AG08396 (cell line): ENCODE results near the gene GALNT1.
A peak's percentile ranks its signal among the peaks of the same experiment; 100 is the strongest.

Experiments used
- DNase-seq: peaks from one replicate; pipeline ENCODE4 v3.0.0; 2012; ENCODE audit warnings: low spot score, mixed read lengths

Gene GALNT1

DNA sequence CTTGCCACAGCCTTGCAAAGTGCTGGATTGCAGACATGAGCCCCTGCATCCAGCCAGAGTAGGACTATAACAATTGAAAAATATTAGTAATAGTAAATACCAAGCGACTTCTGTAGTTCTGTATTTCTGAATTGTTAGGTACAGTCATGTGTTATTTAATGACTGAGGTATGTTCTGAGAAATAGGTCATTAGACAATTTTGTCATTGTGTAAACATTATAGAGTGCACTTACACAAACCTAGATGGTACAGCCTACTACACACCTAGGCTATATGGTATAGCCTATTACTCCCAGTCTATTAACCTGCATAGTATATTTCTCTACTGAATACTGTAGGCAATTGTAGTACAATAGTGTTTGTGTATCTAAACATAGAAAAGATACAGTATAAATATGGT lies 92.1 kb downstream of the GALNT1 start:
- DNase-seq: no peak

DNA sequence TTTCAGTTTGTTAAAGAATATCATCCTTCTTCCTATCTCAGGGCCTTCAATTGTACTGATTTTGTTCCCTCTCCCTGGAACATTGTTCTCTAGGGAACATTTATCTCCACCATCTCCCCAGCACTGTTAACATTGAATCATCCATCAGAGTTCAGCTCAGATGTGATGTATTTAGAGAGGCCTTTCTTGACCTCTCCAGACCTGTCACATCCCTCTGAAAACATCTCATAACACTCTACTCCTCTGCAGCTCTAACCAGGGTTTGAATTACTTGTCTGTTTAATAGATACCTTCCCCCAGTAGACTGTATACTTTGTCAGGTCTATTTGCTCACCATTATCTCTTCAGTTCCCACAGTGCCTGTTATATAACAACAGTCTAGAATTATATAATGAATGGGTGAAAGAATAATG lies 98.6 kb downstream of the GALNT1 start:
- no peak for DNase-seq

- no peak for DNase-seq
These were observed 100.8 kb downstream of the GALNT1 start for GRCh38 chr18:35682281-35682867.

- DNase-seq: no peak
These were observed 101.5 kb downstream of the GALNT1 start for GRCh38 chr18:35683021-35683420.

- DNase-seq: no peak
These were observed 107.2 kb downstream of the GALNT1 start for GRCh38 chr18:35688757-35689156.

GRCh38 chr18:35689728-35690127 lies 108.2 kb downstream of the GALNT1 start:
- no peak for DNase-seq

DNA sequence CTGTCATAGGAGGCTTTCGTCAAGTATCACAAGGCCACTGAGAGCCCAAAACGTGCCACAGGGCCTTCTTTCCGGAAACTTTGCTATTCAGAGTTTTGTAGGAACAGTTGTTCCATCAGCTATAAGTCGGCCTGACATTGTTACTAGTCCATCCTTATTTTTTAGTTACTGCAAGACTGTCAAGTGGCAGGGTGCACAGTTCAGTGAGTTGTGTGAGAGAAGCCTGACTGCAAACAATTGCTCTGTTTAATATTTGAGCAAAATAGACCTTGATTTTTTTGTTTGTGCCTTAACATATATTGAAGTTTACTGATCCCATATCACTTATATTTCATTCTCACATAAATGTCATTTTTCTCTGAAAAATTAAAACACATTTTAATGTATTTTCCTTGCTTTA lies 110.1 kb downstream of the GALNT1 start:
- DNase-seq: no peak

DNA sequence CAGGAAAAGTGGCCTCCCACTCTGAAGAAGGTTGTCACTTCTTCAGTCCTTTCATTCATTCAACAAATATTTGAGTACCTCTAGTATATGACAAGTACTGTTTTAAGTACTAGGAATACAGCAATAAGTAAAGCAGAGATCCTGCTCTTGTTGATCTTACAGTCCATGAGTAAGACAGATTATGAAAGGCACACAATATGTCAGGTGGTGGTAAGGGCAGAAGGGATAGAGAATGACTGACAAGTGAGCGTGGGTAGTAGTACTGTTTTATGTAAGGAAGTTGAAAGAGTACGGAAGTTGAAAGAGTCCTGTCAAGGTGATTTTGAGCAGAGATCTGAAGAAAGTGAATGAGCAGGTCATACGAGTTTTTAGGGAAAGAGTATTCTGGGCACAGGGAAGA lies 111.3 kb downstream of the GALNT1 start:
- no peak for DNase-seq

- DNase-seq: no peak
These were observed 112.3 kb downstream of the GALNT1 start for GRCh38 chr18:35693829-35694228.

GRCh38 chr18:35694808-35695207 lies 113.3 kb downstream of the GALNT1 start:
- no peak for DNase-seq

DNA sequence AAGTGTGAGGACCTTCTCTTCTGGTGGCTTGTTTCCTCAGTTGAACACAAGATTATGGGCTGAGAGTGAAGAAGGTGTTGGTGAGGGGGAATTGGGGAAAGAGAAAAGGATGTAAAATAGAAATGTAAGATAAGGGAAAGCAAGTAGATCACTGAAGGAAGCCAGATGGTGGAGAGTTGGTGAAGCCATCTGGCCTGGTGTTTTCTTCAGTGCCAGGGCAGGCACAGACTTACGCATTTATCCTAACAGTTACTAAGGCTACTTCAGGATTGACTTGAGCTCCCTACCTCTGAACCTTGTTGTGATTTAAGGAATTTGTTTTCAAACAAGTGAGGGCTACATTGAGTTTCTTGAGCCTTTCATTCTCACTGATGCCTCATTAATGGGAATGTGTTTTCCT lies 113.8 kb downstream of the GALNT1 start:
- DNase-seq: no peak

- DNase-seq: no peak
These were observed 114.3 kb downstream of the GALNT1 start for GRCh38 chr18:35695803-35696202.

DNA sequence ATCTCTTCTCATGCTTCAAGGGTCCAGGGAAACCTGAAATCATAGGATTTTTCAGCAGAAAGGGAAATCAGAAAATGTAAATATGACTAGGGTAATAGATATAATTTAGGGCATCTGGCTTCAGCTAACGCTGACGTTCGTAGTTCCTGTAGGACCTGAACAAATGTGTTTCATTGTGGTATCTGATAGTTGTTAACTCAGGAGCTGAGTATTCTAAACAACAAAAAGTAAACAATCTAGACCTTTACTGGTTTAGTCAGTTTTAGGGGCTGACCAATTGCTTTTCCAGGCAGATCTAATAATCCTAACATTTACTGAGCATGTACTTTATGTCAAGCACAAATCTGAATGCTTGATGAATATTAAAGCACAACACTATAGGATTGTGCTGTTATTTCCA lies 114.8 kb downstream of the GALNT1 start:
- DNase-seq: no peak

- DNase-seq: no peak
These were observed 116.3 kb downstream of the GALNT1 start for GRCh38 chr18:35697869-35698268.

DNA sequence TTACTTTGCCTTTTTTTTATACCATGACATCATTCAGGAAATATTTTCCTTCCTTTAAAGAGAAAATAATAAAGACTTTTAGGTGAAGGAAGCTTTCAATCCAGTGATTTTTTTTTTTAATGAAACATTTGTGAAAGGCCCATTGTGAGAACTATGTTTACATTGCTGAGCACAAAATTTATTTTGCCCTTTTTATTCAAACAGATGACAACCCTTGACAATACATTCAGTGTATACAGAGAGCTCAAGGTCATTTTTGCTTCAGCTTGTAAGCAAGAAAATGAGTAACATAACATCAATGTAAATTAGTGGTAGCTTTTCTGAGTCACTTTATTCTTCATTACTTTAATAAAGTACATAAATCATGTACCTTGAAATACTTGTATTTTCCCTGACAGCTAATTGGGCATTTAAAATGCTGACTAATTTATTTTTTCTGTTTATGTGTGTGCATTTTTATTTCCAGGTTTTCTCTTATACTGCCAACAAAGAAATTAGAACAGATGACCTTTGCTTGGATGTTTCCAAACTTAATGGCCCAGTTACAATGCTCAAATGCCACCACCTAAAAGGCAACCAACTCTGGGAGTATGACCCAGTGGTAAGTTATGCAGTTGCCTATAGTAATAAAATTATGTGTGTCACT lies 121.6 kb downstream of the GALNT1 start:
- DNase-seq: no peak

DNA sequence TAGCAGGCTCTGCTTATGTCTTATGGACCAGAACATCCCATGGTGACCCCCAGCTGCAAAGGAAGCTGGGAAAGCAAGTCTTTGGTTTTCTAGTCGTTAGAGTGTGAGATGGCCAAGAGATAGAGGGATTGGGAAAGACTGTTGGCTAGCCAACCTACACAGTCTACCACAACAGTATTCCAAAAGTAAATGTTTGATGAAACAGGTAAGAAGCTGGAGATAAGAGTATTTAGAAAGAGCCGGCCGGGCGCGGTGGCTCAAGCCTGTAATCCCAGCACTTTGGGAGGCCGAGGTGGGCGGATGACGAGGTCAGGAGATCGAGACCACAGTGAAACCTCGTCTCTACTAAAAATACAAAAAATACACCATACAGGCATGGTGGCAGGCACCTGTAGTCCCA lies 124.4 kb downstream of the GALNT1 start:
- no peak for DNase-seq

DNA sequence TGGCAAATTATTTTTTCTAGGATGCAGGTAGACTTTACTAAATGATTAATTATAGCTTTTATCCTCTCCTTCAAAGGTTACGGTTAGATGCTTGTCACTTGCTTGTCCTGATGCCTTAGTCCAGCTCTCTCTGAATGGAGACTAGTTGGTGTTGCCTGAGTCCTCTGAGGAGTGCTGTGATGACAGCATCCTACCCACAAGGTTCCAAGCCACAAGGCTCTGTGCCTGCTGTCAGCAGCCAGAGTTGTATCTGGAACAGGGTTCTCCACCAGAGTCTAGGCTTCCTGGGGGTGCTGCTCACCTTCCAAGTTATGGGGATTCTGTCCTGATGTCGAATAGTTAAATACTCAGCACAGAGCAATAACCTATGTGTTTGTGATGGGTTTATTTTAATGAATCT lies 125.7 kb downstream of the GALNT1 start:
- DNase-seq: no peak

GRCh38 chr18:35707674-35708073 lies 126.1 kb downstream of the GALNT1 start:
- DNase-seq: no peak

DNA sequence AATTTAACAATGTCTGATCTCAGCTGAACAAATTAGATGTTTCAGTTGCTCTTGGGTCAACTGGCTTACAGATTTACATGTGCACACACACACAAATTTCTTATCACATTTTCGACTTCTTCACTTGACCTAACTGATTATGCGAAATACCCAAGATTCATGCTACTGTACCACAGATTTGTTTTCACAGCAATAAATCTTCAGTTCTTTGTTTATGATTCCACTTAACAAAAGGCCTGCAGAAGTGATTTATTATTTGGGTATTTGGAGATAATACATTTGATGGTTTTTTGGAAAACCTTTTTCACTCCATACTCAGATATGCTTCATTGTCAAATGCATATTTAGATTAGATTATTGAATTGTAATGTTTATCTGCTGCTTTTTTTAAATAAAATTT lies 129.0 kb downstream of the GALNT1 start:
- DNase-seq: no peak

DNA sequence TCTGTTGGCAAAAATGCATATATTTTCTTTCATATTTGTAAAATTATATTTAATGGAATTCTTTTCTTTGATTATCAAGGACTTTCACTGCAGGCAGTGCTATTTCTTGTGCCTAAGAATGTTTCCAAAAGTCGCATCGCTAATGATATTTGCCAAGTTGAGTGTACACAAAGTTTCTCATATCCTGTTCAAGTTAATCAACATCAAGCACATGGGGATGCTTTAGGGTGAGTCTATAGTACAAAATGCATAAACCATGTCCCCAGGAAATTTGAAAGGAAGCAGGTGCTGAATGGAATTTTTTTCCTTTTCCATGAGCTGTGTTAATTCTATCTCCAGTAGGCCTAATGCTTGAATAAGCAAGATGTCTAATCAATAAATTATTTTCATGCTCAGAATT lies 129.7 kb downstream of the GALNT1 start:
- no peak for DNase-seq

- DNase-seq: peak; percentile 45
These were observed 132.0 kb downstream of the GALNT1 start for GRCh38 chr18:35713545-35713944.

DNA sequence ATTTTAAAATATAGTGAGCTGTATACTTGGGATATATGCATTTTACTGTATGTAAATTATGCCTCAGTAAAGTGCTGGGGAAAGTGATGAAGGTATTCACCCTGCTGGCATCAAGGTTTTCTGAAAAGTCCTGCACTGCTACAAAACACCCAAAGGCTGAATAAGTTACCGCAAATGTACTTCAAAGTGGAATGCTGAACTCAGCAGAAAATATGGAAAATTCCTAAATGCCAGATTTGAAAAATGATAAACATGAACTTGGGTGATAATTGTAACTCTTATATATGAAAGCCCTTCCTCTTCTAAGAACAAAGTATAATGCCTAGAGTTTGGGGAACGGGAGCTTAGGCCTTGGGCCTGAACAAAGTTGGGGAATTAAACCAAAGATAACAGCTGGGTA lies 133.0 kb downstream of the GALNT1 start:
- no peak for DNase-seq

- DNase-seq: no peak
These were observed 133.6 kb downstream of the GALNT1 start for GRCh38 chr18:35715139-35715538.

DNA sequence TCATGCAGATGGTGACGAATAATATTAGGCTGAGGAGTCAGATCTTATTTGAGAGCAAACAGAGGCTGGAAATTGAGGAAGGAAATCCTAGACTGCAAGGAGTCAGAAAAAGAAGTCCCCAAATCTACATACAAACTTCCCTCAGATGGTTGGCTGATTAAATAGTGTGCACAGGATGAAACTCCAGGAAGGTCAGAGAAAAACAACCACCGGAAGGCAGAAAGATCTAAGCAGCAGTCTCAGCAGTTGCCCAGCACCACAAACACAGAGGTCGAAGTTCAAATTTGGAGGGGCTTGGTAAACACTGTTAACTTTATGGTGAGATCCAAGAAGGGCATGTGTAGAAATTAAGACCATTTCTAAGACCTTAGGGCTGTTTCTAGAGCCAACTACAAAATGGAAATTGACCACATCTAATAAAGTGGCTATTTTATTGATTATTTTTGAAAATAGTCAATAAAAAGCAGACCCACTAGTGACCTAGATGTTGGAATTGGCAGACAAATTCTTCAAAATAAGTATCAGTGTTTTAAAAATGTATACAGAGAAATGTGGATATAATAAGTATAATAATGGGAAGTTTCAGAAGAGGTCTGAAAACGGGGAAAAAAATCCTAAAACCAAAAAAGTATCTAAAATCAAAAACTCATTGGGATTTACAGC lies 134.8 kb downstream of the GALNT1 start:
- DNase-seq: no peak
